ENCODE results near the gene DPF3. TPM values are rescaled to one million over a fixed set of nuclear protein-coding genes. Genes with fewer than 3 reads are reported as not detected.
A peak's percentile ranks its signal among the peaks of the same experiment; 100 is the strongest.

Gene DPF3
- total and polyA plus RNA-seq, 9 of the 15 experiments (the other 6 are each of a cell fraction or from before 2014, with no cell fraction given), result 0.21 to 4.9 (median 1.2) TPM

DNA sequence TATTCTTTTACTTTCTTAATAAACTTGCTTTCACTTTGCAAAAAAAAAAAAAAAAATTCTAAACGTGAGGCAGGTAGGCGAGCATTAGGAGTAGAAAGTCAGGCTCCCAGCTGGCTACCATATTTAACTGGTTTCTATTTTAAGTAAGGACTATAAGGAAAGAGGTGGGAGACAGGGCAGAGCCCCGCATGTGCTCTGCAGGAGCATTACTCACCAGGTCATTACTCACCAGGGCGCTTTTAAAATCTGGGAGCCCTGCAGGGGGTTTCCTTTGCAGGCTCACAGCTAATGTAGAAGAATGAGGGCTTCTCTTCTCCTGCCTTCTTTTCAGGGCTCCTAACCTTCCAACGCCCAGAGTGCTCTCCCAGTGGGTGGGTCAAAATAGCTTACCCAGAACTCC, 14.0 kb upstream of the DPF3 start (continued):
- TF ChIP-seq, protein P1, sequence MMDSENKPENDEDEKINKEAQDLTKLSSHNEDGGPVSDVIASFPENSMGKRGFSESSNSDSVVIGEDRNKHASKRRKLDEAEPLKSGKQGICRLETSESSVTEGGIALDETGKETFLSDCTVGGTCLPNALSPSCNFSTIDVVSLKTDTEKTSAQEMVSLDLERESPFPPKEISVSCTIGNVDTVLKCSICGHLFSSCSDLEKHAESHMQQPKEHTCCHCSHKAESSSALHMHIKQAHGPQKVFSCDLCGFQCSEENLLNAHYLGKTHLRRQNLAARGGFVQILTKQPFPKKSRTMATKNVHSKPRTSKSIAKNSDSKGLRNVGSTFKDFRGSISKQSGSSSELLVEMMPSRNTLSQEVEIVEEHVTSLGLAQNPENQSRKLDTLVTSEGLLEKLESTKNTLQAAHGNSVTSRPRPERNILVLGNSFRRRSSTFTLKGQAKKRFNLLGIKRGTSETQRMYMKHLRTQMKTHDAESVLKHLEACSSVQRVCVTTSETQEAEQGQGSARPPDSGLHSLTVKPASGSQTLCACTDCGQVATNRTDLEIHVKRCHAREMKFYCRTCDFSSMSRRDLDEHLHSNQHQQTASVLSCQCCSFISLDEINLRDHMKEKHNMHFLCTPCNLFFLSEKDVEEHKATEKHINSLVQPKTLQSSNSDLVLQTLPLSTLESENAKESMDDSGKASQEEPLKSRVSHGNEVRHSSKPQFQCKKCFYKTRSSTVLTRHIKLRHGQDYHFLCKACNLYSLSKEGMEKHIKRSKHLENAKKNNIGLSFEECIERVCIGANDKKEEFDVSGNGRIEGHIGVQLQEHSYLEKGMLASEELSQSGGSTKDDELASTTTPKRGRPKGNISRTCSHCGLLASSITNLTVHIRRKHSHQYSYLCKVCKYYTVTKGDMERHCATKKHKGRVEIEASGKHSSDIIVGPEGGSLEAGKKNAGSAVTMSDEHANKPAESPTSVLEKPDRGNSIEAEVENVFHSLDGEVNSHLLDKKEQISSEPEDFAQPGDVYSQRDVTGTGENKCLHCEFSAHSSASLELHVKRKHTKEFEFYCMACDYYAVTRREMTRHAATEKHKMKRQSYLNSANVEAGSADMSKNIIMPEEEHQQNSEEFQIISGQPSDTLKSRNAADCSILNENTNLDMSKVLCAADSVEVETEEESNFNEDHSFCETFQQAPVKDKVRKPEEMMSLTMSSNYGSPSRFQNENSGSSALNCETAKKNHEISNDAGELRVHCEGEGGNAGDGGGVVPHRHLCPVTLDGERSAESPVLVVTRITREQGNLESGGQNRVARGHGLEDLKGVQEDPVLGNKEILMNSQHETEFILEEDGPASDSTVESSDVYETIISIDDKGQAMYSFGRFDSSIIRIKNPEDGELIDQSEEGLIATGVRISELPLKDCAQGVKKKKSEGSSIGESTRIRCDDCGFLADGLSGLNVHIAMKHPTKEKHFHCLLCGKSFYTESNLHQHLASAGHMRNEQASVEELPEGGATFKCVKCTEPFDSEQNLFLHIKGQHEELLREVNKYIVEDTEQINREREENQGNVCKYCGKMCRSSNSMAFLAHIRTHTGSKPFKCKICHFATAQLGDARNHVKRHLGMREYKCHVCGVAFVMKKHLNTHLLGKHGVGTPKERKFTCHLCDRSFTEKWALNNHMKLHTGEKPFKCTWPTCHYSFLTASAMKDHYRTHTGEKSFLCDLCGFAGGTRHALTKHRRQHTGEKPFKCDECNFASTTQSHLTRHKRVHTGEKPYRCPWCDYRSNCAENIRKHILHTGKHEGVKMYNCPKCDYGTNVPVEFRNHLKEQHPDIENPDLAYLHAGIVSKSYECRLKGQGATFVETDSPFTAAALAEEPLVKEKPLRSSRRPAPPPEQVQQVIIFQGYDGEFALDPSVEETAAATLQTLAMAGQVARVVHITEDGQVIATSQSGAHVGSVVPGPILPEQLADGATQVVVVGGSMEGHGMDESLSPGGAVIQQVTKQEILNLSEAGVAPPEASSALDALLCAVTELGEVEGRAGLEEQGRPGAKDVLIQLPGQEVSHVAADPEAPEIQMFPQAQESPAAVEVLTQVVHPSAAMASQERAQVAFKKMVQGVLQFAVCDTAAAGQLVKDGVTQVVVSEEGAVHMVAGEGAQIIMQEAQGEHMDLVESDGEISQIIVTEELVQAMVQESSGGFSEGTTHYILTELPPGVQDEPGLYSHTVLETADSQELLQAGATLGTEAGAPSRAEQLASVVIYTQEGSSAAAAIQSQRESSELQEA (IDR thresholded peaks at IDR 0.05; ENCODE audit: low read depth), result no peak
- no peak for TF ChIP-seq OTX1 (CRISPR knock-in tag; IDR thresholded peaks at IDR 0.05)
- TF ChIP-seq NRF1 (conservative IDR thresholded peaks at IDR 0.05 in 1 of 2, IDR thresholded peaks at IDR 0.05 in 1 of 2), result 0 out of 4 replicates have a peak, but pooled peaks have one; percentile 5 to 22
- no peak for TF ChIP-seq GTF2F1 (IDR thresholded peaks at IDR 0.05; ENCODE audit: low read depth, low read length)
- TF ChIP-seq, protein P2, sequence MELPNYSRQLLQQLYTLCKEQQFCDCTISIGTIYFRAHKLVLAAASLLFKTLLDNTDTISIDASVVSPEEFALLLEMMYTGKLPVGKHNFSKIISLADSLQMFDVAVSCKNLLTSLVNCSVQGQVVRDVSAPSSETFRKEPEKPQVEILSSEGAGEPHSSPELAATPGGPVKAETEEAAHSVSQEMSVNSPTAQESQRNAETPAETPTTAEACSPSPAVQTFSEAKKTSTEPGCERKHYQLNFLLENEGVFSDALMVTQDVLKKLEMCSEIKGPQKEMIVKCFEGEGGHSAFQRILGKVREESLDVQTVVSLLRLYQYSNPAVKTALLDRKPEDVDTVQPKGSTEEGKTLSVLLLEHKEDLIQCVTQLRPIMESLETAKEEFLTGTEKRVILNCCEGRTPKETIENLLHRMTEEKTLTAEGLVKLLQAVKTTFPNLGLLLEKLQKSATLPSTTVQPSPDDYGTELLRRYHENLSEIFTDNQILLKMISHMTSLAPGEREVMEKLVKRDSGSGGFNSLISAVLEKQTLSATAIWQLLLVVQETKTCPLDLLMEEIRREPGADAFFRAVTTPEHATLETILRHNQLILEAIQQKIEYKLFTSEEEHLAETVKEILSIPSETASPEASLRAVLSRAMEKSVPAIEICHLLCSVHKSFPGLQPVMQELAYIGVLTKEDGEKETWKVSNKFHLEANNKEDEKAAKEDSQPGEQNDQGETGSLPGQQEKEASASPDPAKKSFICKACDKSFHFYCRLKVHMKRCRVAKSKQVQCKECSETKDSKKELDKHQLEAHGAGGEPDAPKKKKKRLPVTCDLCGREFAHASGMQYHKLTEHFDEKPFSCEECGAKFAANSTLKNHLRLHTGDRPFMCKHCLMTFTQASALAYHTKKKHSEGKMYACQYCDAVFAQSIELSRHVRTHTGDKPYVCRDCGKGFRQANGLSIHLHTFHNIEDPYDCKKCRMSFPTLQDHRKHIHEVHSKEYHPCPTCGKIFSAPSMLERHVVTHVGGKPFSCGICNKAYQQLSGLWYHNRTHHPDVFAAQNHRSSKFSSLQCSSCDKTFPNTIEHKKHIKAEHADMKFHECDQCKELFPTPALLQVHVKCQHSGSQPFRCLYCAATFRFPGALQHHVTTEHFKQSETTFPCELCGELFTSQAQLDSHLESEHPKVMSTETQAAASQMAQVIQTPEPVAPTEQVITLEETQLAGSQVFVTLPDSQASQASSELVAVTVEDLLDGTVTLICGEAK (IDR thresholded peaks at IDR 0.05), result no peak
- TF ChIP-seq, protein P2 (CRISPR knock-in tag; IDR thresholded peaks at IDR 0.05), result no peak
- TF ChIP-seq NFIX (CRISPR knock-in tag; IDR thresholded peaks at IDR 0.05; ENCODE audit: low read depth), result no peak
- TF ChIP-seq, protein P3, sequence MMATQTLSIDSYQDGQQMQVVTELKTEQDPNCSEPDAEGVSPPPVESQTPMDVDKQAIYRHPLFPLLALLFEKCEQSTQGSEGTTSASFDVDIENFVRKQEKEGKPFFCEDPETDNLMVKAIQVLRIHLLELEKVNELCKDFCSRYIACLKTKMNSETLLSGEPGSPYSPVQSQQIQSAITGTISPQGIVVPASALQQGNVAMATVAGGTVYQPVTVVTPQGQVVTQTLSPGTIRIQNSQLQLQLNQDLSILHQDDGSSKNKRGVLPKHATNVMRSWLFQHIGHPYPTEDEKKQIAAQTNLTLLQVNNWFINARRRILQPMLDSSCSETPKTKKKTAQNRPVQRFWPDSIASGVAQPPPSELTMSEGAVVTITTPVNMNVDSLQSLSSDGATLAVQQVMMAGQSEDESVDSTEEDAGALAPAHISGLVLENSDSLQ (IDR thresholded peaks at IDR 0.05), result no peak
- no peak for TF ChIP-seq THRAP3 (IDR thresholded peaks at IDR 0.05; ENCODE audit: borderline replicate concordance)

Data from K562 (cell line).